Measurements from ENCODE around the gene F10. TPM values are rescaled to one million over a fixed set of nuclear protein-coding genes. Genes with fewer than 3 reads are reported as not detected.

F10 gene
- polyA plus RNA-seq, 1 donor: 19.5 TPM

- DNase-seq: no peak
These were observed 6.3 kb upstream of the F10 start for GRCh38 chr13:113116206-113116800.

- DNase-seq: no peak
These were observed 5.7 kb upstream of the F10 start for GRCh38 chr13:113116871-113117271.

GRCh38 chr13:113117335-113117872 is 5.2 kb upstream of the F10 start:
- DNase-seq: no peak

GRCh38 chr13:113117911-113118260 is 4.7 kb upstream of the F10 start:
- no peak for DNase-seq

GRCh38 chr13:113118261-113119021 is 4.2 kb upstream of the F10 start:
- DNase-seq: no peak

GRCh38 chr13:113119166-113119821 is 3.3 kb upstream of the F10 start:
- no peak for DNase-seq

GRCh38 chr13:113119822-113120189 is 2.8 kb upstream of the F10 start:
- no peak for DNase-seq

GRCh38 chr13:113120300-113121182 is 2.1 kb upstream of the F10 start:
- DNase-seq: no peak

GRCh38 chr13:113121183-113121927 is 1.2 kb upstream of the F10 start:
- DNase-seq: no peak

GRCh38 chr13:113121928-113122471 is 599 bp upstream of the F10 start:
- no peak for DNase-seq

- DNase-seq: no peak
These were observed 915 bp downstream of the F10 start for GRCh38 chr13:113123226-113124201.

GRCh38 chr13:113124211-113124970 is 1.8 kb downstream of the F10 start:
- DNase-seq: no peak

GRCh38 chr13:113125506-113126264 is 3.1 kb downstream of the F10 start:
- no peak for DNase-seq

- no peak for DNase-seq
These were observed 3.9 kb downstream of the F10 start for GRCh38 chr13:113126265-113127150.

- DNase-seq: no peak
These were observed 6.9 kb downstream of the F10 start for GRCh38 chr13:113129480-113129879.

GRCh38 chr13:113129921-113130750 is 7.5 kb downstream of the F10 start:
- DNase-seq: no peak
